ENCODE measurements around the gene TTLL1. TPM values are rescaled to one million over a fixed set of nuclear protein-coding genes. Genes with fewer than 3 reads are reported as not detected.
A peak's percentile ranks its signal among the peaks of the same experiment; 100 is the strongest.

Gene TTLL1
- total and polyA plus RNA-seq, 2 of the 4 experiments (the other 2 are of a cell fraction): 10.8 to 13.2 TPM

DNA sequence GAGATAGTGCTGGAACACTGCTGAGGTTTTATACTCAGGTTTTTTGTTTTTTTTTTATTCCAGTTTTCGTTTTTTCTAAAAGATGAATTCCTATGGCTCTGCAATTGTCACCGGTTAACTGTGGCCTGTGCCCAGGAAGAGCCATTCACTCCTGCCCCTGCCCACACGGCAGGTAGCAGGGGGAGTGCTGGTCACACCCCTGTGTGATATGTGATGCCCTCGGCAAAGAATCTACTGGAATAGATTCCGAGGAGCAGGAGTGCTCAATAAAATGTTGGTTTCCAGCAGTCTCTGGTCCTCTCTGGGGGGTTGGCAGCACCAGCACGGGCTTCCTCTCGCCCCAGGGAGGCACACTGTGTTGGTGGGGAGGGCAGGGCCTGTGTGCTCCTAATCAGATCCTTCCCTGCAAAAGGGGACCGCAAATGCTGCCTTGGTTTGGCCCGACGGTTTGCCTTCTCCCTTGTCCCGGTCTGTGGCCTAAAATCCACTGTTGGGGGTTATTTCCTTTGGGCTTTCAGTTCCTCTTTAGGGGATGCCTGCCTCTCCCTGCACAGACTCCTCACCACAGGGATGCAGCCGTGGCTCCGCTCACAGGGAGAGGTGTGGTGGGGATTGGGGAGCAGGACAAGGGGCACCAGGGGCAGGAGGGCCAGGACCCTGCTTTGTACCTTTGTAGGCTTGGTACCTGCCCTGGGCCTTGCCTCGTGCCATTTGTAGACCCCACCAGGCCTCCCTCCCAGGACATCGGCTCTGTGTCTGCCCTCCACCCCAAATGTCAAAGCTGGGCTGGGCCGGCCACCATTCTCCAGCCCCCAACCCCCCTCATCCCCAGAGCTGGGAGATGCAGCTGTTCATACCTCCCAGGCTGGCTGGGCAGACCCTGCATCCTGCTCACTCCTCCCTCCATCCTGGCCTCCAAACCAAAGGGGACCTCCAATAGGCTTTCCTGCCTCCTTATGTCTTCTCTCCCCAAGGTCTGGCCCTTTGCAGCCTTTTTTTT is 40.5 kb upstream of the TTLL1 start (continued):
- no peak for TF ChIP-seq RCOR1 (IDR thresholded peaks at IDR 0.05; ENCODE audit: insufficient replicate concordance, low read length)

GRCh38 chr22:43128928-43129424 is 39.8 kb upstream of the TTLL1 start:
- no peak overlapping the region for H2AK5ac ChIP-seq (ENCODE audit: low read depth, low read length)
- no peaks in the 10 kb centered on the region for H4K20me1 ChIP-seq (ENCODE audit: insufficient read depth, low read length)
- no peaks in the 10 kb centered on the region for H3K79me1 ChIP-seq (ENCODE audit: low read depth in 1 of 2, low read length in 2 of 2)
- H3K18ac ChIP-seq (ENCODE audit: low read depth, low read length): no peak overlapping the region
- peaks cover 11% of the 10 kb centered on the region for H3K9me1 ChIP-seq (ENCODE audit: insufficient read depth, low read length)
- in situ Hi-C loops (cut with MboI; ENCODE audit: low sequenced_read_pairs): no loop called here
- BruUV-seq (replicated peaks): no TSS peak
- WGBS, 2 experiments (ENCODE audit: extremely low coverage in 2 of 2, insufficient read length in 1 of 2): 73% methylated on average over 13 of the region's 20 CpGs; no CpG with 5 or more reads in 1 of the 2 experiments
- H3K14ac ChIP-seq (replicated peaks; ENCODE audit: low read depth, low read length): no peak overlapping the region
- H3K27me3 ChIP-seq (ENCODE audit: control insufficient read depth, insufficient read depth, low read length): no peaks in the 10 kb centered on the region
- H3K9ac ChIP-seq (ENCODE audit: low read depth, low read length): no peak overlapping the region
- no peak for TF ChIP-seq FOS (IDR thresholded peaks at IDR 0.05; ENCODE audit: low read depth, low read length)
- TF ChIP-seq RFX5 (IDR thresholded peaks at IDR 0.05; ENCODE audit: low read depth, low read length): no peak
- TF ChIP-seq BHLHE40 (IDR thresholded peaks at IDR 0.05; ENCODE audit: low read depth, low read length): no peak
- TF ChIP-seq MAFK (IDR thresholded peaks at IDR 0.05; ENCODE audit: low read depth, low read length): no peak
- H2AFZ ChIP-seq (replicated peaks; ENCODE audit: low read length, poor library complexity): peak overlapping the region; percentile 58
- H2BK120ac ChIP-seq (ENCODE audit: low read depth, low read length): no peak overlapping the region
- intact Hi-C loops (cut with micrococcal nuclease): no loop called here
- no peak for ATAC-seq (ENCODE audit: low read depth)
- CTCF ChIA-PET: no interaction called here
- no peak overlapping the region for H2BK5ac ChIP-seq (ENCODE audit: low read depth, low read length, poor library complexity, severe bottlenecking)
- no peak overlapping the region for H3K56ac ChIP-seq (ENCODE audit: extremely low read depth, insufficient read depth, low read length)
- H4K5ac ChIP-seq (ENCODE audit: low read depth, low read length): no peak overlapping the region
- DNase-seq: no peak
- dilution Hi-C loops (cut with HindIII; ENCODE audit: low sequenced_read_pairs, unreplicated experiment): no loop called here
- H2BK20ac ChIP-seq (ENCODE audit: low read depth, low read length): no peak overlapping the region
- H3K36me3 ChIP-seq (ENCODE audit: control insufficient read depth, insufficient read depth, low read length): peaks cover 13% of the 10 kb centered on the region
- H3K9me3 ChIP-seq (ENCODE audit: control insufficient read depth, insufficient read depth, low read length): no peaks in the 10 kb centered on the region
- no peak overlapping the region for H3K27ac ChIP-seq (ENCODE audit: insufficient read depth, low read length)
- no peak overlapping the region for H2BK15ac ChIP-seq (ENCODE audit: low read depth, low read length)
- no peak overlapping the region for H2AK9ac ChIP-seq (replicated peaks; ENCODE audit: low read depth, low read length, poor library complexity)
- POLR2A ChIA-PET (ENCODE audit: unreplicated experiment): no interaction called here
- H4K8ac ChIP-seq (ENCODE audit: low read depth in 2 of 2, low read length in 2 of 2): no peak overlapping the region
- H3K4me1 ChIP-seq (ENCODE audit: control insufficient read depth, insufficient read depth, low read length): peaks cover 12% of the 10 kb centered on the region
- no peak overlapping the region for H3K4me2 ChIP-seq (ENCODE audit: low read depth, low read length)
- no peak overlapping the region for H3K4me3 ChIP-seq (ENCODE audit: insufficient read depth, low read depth, low read length)
- H3K4ac ChIP-seq (ENCODE audit: low read depth, low read length): no peak overlapping the region
- H3K23ac ChIP-seq (ENCODE audit: low read depth, low read length): no peak overlapping the region
- no peak overlapping the region for H4K91ac ChIP-seq (ENCODE audit: insufficient read depth, low read depth, low read length)
